Keratinocyte (primary cell): Measurements from ENCODE around the gene GXYLT2.

Experiments used
- EZH2 ChIP-seq: IDR thresholded peaks from one replicate; pipeline ENCODE4 v1.6.1; 2012; ENCODE audit warnings: inconsistent platforms, mild to moderate bottlenecking, low read length, moderate library complexity
- TF ChIP-seq, protein P1 (sequence below), 3 experiments: IDR thresholded peaks in 1 of 3; conservative IDR thresholded peaks in 1 of 3; optimal IDR thresholded peaks in 1 of 3; 2 replicates in 2 of 3; 3 replicates in 1 of 3; pipeline versions ENCODE3 to v1.5.1; 2011; ENCODE audit warnings: low read length in 3 of 3, mild to moderate bottlenecking in 3 of 3, moderate library complexity in 2 of 3, control low read depth in 1 of 3, inconsistent platforms in 1 of 3; ENCODE audit not compliant: insufficient read depth in 2 of 3; ENCODE audit errors: extremely low read depth in 1 of 3

GRCh38 chr3:72932416-72932815 is 44.6 kb downstream of the GXYLT2 start:
- TF ChIP-seq, protein P1, sequence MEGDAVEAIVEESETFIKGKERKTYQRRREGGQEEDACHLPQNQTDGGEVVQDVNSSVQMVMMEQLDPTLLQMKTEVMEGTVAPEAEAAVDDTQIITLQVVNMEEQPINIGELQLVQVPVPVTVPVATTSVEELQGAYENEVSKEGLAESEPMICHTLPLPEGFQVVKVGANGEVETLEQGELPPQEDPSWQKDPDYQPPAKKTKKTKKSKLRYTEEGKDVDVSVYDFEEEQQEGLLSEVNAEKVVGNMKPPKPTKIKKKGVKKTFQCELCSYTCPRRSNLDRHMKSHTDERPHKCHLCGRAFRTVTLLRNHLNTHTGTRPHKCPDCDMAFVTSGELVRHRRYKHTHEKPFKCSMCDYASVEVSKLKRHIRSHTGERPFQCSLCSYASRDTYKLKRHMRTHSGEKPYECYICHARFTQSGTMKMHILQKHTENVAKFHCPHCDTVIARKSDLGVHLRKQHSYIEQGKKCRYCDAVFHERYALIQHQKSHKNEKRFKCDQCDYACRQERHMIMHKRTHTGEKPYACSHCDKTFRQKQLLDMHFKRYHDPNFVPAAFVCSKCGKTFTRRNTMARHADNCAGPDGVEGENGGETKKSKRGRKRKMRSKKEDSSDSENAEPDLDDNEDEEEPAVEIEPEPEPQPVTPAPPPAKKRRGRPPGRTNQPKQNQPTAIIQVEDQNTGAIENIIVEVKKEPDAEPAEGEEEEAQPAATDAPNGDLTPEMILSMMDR (optimal IDR thresholded peaks at IDR 0.05 in 1 of 3, IDR thresholded peaks at IDR 0.05 in 1 of 3, conservative IDR thresholded peaks at IDR 0.05 in 1 of 3; ENCODE audit: extremely low read depth in 1 of 3, insufficient read depth in 2 of 3, low read length in 3 of 3), result no peak
- no peak for TF ChIP-seq EZH2
